Keratinocyte (primary cell): Measurements from ENCODE around the gene TBCD.

Experiments
- EZH2 ChIP-seq: IDR thresholded peaks from one replicate; pipeline ENCODE4 v1.6.1; 2012; ENCODE audit warnings: inconsistent platforms, mild to moderate bottlenecking, low read length, moderate library complexity
- TF ChIP-seq, protein P1 (sequence below), 3 experiments: IDR thresholded peaks in 1 of 3; conservative IDR thresholded peaks in 1 of 3; optimal IDR thresholded peaks in 1 of 3; 2 replicates in 2 of 3; 3 replicates in 1 of 3; pipeline versions ENCODE3 to v1.5.1; 2011; ENCODE audit warnings: low read length in 3 of 3, mild to moderate bottlenecking in 3 of 3, moderate library complexity in 2 of 3, control low read depth in 1 of 3, inconsistent platforms in 1 of 3; ENCODE audit not compliant: insufficient read depth in 2 of 3; ENCODE audit errors: extremely low read depth in 1 of 3

DNA sequence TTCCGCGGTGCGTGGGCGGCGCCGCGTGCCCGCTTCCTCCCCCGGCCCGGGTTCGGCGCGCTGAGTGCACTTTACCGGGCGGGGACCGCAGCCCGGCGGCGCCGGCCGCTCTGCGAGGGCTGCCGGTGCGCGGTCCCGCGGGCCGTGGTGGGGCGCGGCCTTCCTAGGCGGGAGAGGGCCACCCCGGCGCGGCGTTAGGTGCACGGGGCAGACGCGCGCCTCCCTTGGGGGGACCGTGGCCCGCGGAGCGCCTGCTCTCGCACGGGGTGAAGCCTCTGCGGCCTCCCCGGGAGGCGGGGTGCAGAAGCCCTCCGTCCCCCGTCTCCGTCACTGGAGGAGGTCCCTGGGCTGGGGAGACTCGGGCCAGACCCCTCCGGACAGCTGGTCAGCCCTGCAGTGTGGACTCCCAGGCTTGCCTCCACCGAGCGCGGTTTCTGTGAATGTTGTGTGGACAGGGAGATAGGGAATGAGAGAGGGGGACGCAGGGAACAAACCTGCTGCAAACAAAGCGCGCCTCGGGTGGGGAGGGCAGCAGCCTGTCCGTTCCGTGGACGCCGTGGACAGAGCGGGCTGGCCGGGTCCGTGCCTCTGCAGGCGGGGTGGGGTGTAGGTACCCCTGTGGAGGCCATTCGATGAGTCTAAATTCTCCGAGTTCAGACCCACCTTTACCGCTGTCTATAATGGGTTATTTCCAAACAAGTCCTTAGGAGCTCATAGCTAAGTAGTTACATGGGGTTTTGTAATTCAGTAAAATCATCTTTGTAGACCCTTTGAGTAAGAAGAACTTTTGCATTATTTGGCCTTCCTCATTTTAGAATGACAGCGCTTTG, 721 bp downstream of the TBCD start:
- TF ChIP-seq, protein P1, sequence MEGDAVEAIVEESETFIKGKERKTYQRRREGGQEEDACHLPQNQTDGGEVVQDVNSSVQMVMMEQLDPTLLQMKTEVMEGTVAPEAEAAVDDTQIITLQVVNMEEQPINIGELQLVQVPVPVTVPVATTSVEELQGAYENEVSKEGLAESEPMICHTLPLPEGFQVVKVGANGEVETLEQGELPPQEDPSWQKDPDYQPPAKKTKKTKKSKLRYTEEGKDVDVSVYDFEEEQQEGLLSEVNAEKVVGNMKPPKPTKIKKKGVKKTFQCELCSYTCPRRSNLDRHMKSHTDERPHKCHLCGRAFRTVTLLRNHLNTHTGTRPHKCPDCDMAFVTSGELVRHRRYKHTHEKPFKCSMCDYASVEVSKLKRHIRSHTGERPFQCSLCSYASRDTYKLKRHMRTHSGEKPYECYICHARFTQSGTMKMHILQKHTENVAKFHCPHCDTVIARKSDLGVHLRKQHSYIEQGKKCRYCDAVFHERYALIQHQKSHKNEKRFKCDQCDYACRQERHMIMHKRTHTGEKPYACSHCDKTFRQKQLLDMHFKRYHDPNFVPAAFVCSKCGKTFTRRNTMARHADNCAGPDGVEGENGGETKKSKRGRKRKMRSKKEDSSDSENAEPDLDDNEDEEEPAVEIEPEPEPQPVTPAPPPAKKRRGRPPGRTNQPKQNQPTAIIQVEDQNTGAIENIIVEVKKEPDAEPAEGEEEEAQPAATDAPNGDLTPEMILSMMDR (optimal IDR thresholded peaks at IDR 0.05 in 1 of 3, IDR thresholded peaks at IDR 0.05 in 1 of 3, conservative IDR thresholded peaks at IDR 0.05 in 1 of 3; ENCODE audit: extremely low read depth in 1 of 3, insufficient read depth in 2 of 3, low read length in 3 of 3), result no peak
- no peak for TF ChIP-seq EZH2
